NCI-H2171 (cell line): ENCODE results near the gene UNKL.
A peak's percentile ranks its signal among the peaks of the same experiment; 100 is the strongest.

Experiments
- DNase-seq: peaks from one replicate; lab custom pipeline; 2025; lab: John Stamatoyannopoulos, UW

UNKL gene

GRCh38 chr16:1351582-1352362 is 62.7 kb downstream of the UNKL start, which contains the start of the genes GNPTG and TSR3:
GNPTG (plus strand) TSS chr16:1351931; CDS start chr16:1351966, 35 bp downstream.
TSR3 (minus strand) TSS chr16:1351878; CDS start chr16:1351804, 74 bp downstream.
- DNase-seq, result peak; percentile 83

GRCh38 chr16:1351215-1351581 is 63.3 kb downstream of the UNKL start:
- DNase-seq, result no peak

GRCh38 chr16:1350691-1351090 is 63.8 kb downstream of the UNKL start:
- no peak for DNase-seq

GRCh38 chr16:1349951-1350350 is 64.6 kb downstream of the UNKL start:
- DNase-seq, result no peak

GRCh38 chr16:1349351-1349750 is 65.2 kb downstream of the UNKL start:
- DNase-seq, result no peak

GRCh38 chr16:1348926-1349325 is 65.6 kb downstream of the UNKL start:
- no peak for DNase-seq

- DNase-seq, result no peak
Measured at GRCh38 chr16:1348441-1348840, 66.1 kb downstream of the UNKL start.

- no peak for DNase-seq
Measured at GRCh38 chr16:1347962-1348361, 66.5 kb downstream of the UNKL start.

- DNase-seq, result no peak
Measured at GRCh38 chr16:1347286-1347855, 67.1 kb downstream of the UNKL start.

- DNase-seq, result no peak
Measured at GRCh38 chr16:1346422-1347285, 67.8 kb downstream of the UNKL start.

GRCh38 chr16:1345651-1346421 is 68.7 kb downstream of the UNKL start:
- DNase-seq, result no peak

GRCh38 chr16:1345087-1345486 is 69.4 kb downstream of the UNKL start:
- DNase-seq, result no peak

- no peak for DNase-seq
Measured at GRCh38 chr16:1344499-1344898, 70.0 kb downstream of the UNKL start.

- DNase-seq, result no peak
Measured at GRCh38 chr16:1343428-1344242, 70.9 kb downstream of the UNKL start.

- DNase-seq, result peak; percentile 99
Measured at GRCh38 chr16:1342526-1343427, 71.7 kb downstream of the UNKL start.

GRCh38 chr16:1341495-1342420 is 72.7 kb downstream of the UNKL start:
- DNase-seq, result no peak

GRCh38 chr16:1340730-1341494 is 73.6 kb downstream of the UNKL start:
- DNase-seq, result no peak
